ENCODE data around the gene NPHP4.

- TF ChIP-seq CSDC2 (CRISPR knock-in tag; IDR thresholded peaks at IDR 0.05) (no peak), CREB5 (CRISPR knock-in tag; IDR thresholded peaks at IDR 0.05; ENCODE audit: low read depth) (no peak), ARNTL (CRISPR knock-in tag; IDR thresholded peaks at IDR 0.05; ENCODE audit: borderline replicate concordance, low read depth) (no peak)
Observed at GRCh38 chr1:5988596-5989285, 3.5 kb downstream of the NPHP4 start.
